H1 (cell line): ENCODE measurements around the gene CYRIA. TPM values are rescaled to one million over a fixed set of nuclear protein-coding genes. Genes with fewer than 3 reads are reported as not detected.

Experiments used
- EGR1 ChIP-seq: IDR thresholded peaks from 2 replicates; pipeline ENCODE4 v1.6.1; 2011; ENCODE audit warnings: low read depth, low read length, borderline replicate concordance
- HDAC6 ChIP-seq: IDR thresholded peaks from one replicate; pipeline ENCODE4 v1.7.1; 2012; ENCODE audit warnings: low read depth, mild to moderate bottlenecking, inconsistent platforms, low read length, moderate library complexity
- polyA plus RNA-seq, 7 experiments: library from polyadenylated mRNA; depleted of rRNA in 3 of 7; stranded (reverse) in 5 of 7; unstranded in 2 of 7; fragments of >200 nt in 5 of 7; fragments of 200-250 nt in 2 of 7; gene quantifications; 1 replicate in 5 of 7; 2 replicates in 1 of 7; 4 replicates in 1 of 7; pipeline versions ENCODE4 v1.2.1 to v1.2.3, GENCODE V29; 2011 to 2013; ENCODE audit warnings: missing spikeins in 2 of 7, mixed read lengths in 2 of 7
- total RNA-seq: library from RNA; stranded (reverse); fragmentation: NEBNext Ultra II Directional; extraction: Animal tissue kit (Norgen Biotek cat#: 25700); gene quantifications from 2 replicates; pipeline ENCODE4 v1.2.1, GENCODE V29; 2021

CYRIA gene
- total and polyA plus RNA-seq, 2 of the 8 experiments (the other 6 are each of a cell fraction or from before 2014, with no cell fraction given) = 1.5 to 9.8 TPM

DNA sequence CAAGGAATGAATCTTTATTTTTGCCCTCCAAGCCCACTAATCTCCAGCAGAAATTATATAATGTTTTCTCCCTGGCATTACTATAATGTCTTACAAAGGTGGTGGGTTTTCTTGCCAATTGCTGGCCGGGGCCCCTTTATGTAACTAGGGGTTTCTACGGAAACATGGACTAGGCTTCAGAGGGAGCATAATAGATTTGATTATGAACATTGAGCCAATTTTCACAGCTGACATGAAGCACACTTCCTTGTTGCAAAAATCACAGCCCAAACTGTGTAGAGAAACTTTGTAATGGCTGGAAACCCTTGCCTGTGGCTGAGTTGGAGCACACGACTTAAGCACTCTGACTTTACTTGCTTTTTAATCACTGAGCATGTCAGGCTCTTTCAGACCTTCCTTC lies 3.8 kb upstream of the CYRIA start (continued):
- no peak for TF ChIP-seq EGR1
- no peak for TF ChIP-seq HDAC6
